ENCODE results near the gene IL1R1.

Gene IL1R1

GRCh38 chr2:102177814-102178478, 35.4 kb downstream of the IL1R1 start:
- no peak for DNase-seq

- DNase-seq: no peak
Measured at GRCh38 chr2:102179061-102179460, 36.5 kb downstream of the IL1R1 start.

GRCh38 chr2:102179788-102180686, 37.5 kb downstream of the IL1R1 start:
- DNase-seq: no peak

GRCh38 chr2:102180687-102180999, 38.1 kb downstream of the IL1R1 start:
- no peak for DNase-seq

GRCh38 chr2:102181376-102181775, 38.8 kb downstream of the IL1R1 start:
- no peak for DNase-seq

- no peak for DNase-seq
Measured at GRCh38 chr2:102181919-102182635, 39.5 kb downstream of the IL1R1 start.

GRCh38 chr2:102184018-102184417, 41.5 kb downstream of the IL1R1 start:
- no peak for DNase-seq

- no peak for DNase-seq
Measured at GRCh38 chr2:102184568-102184967, 42.0 kb downstream of the IL1R1 start.

GRCh38 chr2:102185347-102185746, 42.8 kb downstream of the IL1R1 start:
- no peak for DNase-seq

- no peak for DNase-seq
Measured at GRCh38 chr2:102186791-102187495, 44.4 kb downstream of the IL1R1 start, which contains the start of gene IL1RL2. Gene IL1RL2 (plus strand): TSS chr2:102187023. CDS start chr2:102187868, 845 bp downstream.

- no peak for DNase-seq
Measured at GRCh38 chr2:102187496-102188150, 45.1 kb downstream of the IL1R1 start.

GRCh38 chr2:102190430-102191107, 48.0 kb downstream of the IL1R1 start:
- DNase-seq: peak; percentile 12

GRCh38 chr2:102191501-102191900, 49.0 kb downstream of the IL1R1 start:
- DNase-seq: no peak

- DNase-seq: no peak
Measured at GRCh38 chr2:102193074-102193473, 50.5 kb downstream of the IL1R1 start.

- DNase-seq: no peak
Measured at GRCh38 chr2:102194609-102195268, 52.2 kb downstream of the IL1R1 start.

GRCh38 chr2:102197389-102198137, 55.0 kb downstream of the IL1R1 start:
- no peak for DNase-seq

- DNase-seq: no peak
Measured at GRCh38 chr2:102200539-102200938, 58.0 kb downstream of the IL1R1 start.

- DNase-seq: no peak
Measured at GRCh38 chr2:102204638-102205037, 62.1 kb downstream of the IL1R1 start.

- DNase-seq: no peak
Measured at GRCh38 chr2:102206666-102207341, 64.3 kb downstream of the IL1R1 start.

GRCh38 chr2:102208774-102209173, 66.2 kb downstream of the IL1R1 start:
- DNase-seq: no peak

Measured in kidney glomerular epithelial cell (primary cell).